Osteocyte (in vitro differentiated cells): ENCODE measurements around the gene MGST3. TPM values are rescaled to one million over a fixed set of nuclear protein-coding genes. Genes with fewer than 3 reads are reported as not detected.

ENCODE experiments used
- DNase-seq: peaks from one replicate; pipeline ENCODE4 v3.0.0; 2021; ENCODE audit warnings: mixed read lengths; ENCODE audit not compliant: unreplicated experiment; ENCODE audit errors: extremely low spot score
- H3K27ac Mint-ChIP-seq: one replicate; pipeline ENCODE4 v1.8.0; 2021; ENCODE audit warnings: mild to moderate bottlenecking, mixed read lengths; ENCODE audit not compliant: unreplicated experiment
- H3K27me3 Mint-ChIP-seq: one replicate; pipeline ENCODE4 v1.8.0; 2021; ENCODE audit warnings: mixed read lengths; ENCODE audit not compliant: unreplicated experiment
- H3K36me3 Mint-ChIP-seq: one replicate; pipeline ENCODE4 v1.8.0; 2021; ENCODE audit warnings: mixed read lengths; ENCODE audit not compliant: unreplicated experiment
- H3K4me1 Mint-ChIP-seq: one replicate; pipeline ENCODE4 v1.8.0; 2021; ENCODE audit warnings: mixed read lengths; ENCODE audit not compliant: unreplicated experiment
- H3K4me3 Mint-ChIP-seq: one replicate; pipeline ENCODE4 v1.8.0; 2021; ENCODE audit warnings: mild to moderate bottlenecking, moderate library complexity, mixed read lengths; ENCODE audit not compliant: unreplicated experiment
- H3K9me3 Mint-ChIP-seq: one replicate; pipeline ENCODE4 v1.8.0; 2021; ENCODE audit warnings: mixed read lengths; ENCODE audit not compliant: unreplicated experiment
- CTCF ChIP-seq: fragments of 200-600 bp; sonication (generic); IDR thresholded peaks from 2 replicates; pipeline ENCODE4 v1.5.0; 2021; ENCODE audit warnings: antibody characterized with exemption, mild to moderate bottlenecking, moderate library complexity
- total RNA-seq: library from RNA; stranded (reverse); gene quantifications from 2 replicates; pipeline ENCODE4 v1.2.1, GENCODE V29; 2021

Gene MGST3
- total RNA-seq, 1 donor from 2014 or later: 130 TPM

GRCh38 chr1:165639821-165640623 lies 9.0 kb downstream of the MGST3 start:
- Mint-ChIP-seq H3K9me3 (no peaks in the 10 kb centered on the region), H3K4me3 (no peak overlapping the region), H3K36me3 (peaks cover 12% of the 10 kb centered on the region), H3K4me1 (peaks cover 27% of the 10 kb centered on the region), H3K27me3 (no peaks in the 10 kb centered on the region), H3K27ac (no peak overlapping the region)
- no peak for TF ChIP-seq CTCF
- no peak for DNase-seq

DNA sequence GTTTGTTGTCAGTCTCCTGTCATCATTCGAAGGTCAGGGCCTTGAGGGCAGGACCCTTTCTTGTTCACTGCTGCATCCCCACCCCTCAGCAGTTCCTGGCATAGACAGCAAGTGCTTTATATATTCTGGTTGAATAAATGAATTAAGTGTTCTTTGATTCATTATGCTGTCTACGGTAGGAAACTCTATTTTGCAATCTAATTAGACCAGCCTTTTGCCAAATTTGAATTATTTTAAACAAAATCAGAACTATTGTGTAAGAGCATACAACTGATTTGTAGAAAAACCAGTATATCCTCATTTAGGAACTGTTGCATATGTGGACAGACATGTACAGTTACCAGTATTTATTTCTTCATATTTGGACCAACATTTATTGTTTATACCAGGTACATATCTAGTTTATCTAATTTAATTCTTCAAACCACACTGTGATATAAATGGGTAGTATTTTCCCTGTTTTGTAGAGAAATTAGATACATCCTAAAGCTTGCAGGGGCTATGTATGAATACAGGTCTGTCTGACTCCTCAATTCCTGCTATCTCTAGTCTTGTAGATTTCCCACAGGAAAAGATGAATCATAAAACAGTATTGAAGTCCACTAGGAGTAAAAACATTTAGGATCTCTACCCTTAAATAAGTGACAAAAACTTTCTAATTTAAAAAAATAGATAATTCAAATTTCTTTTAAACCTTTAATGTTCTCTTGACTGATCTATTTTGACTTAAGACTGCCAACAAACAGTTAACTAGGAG lies 10.4 kb downstream of the MGST3 start:
- Mint-ChIP-seq H3K9me3 (no peaks in the 10 kb centered on the region), H3K36me3 (peaks cover 9% of the 10 kb centered on the region), H3K27ac (no peak overlapping the region), H3K4me3 (no peak overlapping the region), H3K4me1 (peaks cover 21% of the 10 kb centered on the region), H3K27me3 (no peaks in the 10 kb centered on the region)
- no peak for TF ChIP-seq CTCF
- no peak for DNase-seq

DNA sequence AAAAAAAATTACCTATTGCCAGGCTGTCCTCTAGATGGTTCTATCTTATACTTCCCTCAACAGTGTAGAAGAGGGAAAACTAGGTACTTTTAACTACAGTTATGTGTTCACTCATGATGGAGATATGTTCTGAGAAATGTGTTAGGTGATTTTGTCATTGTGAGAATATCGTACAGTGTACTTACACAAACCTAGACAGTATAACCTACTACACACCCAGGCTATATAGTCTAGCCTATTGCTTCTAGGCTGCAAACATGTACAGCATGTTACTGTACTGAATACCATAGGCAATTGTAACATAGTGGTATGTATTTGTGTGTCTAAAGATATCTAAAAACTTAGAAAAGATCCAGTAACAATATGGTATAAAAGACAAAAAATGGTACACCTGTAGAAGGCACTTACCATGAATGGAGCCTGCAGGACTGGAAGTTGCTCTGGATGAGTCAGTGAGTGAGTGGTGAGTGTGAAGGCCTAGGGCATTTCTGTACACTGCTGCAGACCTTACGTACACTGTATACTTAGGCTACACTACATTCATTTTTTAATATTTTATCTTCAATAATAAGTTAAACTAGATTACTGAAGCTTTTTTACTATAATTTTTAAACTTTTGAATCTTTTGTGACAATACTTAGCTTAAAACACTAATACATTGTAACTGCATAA lies 13.2 kb downstream of the MGST3 start:
- no peak overlapping the region for H3K27ac Mint-ChIP-seq
- no peaks in the 10 kb centered on the region for H3K27me3 Mint-ChIP-seq
- H3K4me1 Mint-ChIP-seq: peaks cover 12% of the 10 kb centered on the region
- TF ChIP-seq CTCF: no peak
- H3K4me3 Mint-ChIP-seq: no peak overlapping the region
- peaks cover 2% of the 10 kb centered on the region for H3K36me3 Mint-ChIP-seq
- H3K9me3 Mint-ChIP-seq: no peaks in the 10 kb centered on the region
- no peak for DNase-seq

GRCh38 chr1:165645654-165646366 lies 14.8 kb downstream of the MGST3 start:
- peaks cover 12% of the 10 kb centered on the region for H3K4me1 Mint-ChIP-seq
- TF ChIP-seq CTCF: no peak
- no peaks in the 10 kb centered on the region for H3K9me3 Mint-ChIP-seq
- no peak overlapping the region for H3K27ac Mint-ChIP-seq
- peaks cover 9% of the 10 kb centered on the region for H3K36me3 Mint-ChIP-seq
- no peak overlapping the region for H3K4me3 Mint-ChIP-seq
- H3K27me3 Mint-ChIP-seq: no peaks in the 10 kb centered on the region
- DNase-seq: no peak
